ENCODE data around the gene RMDN2. TPM values are rescaled to one million over a fixed set of nuclear protein-coding genes. Genes with fewer than 3 reads are reported as not detected.

The RMDN2 gene
- total and polyA plus RNA-seq, 2 experiments from 2014 or later: 3.4 to 3.6 TPM

GRCh38 chr2:37976411-37976810 is 51.3 kb downstream of the RMDN2 start:
- ATAC-seq: no peak
- no peak overlapping the region for H2AFZ ChIP-seq
- no peaks in the 10 kb centered on the region for H3K27me3 Mint-ChIP-seq (ENCODE audit: insufficient read depth, low read depth, poor library complexity)
- H3F3A ChIP-seq (replicated peaks; ENCODE audit: low read depth): no peaks in the 10 kb centered on the region
- H3K36me3 ChIP-seq (ENCODE audit: insufficient read depth): no peaks in the 10 kb centered on the region; the same call in 1 of the 2 replicates
- no peak overlapping the region for H3K4me2 ChIP-seq
- no peak overlapping the region for H3K27ac ChIP-seq (ENCODE audit: low read depth)
- no peaks in the 10 kb centered on the region for H3K79me2 ChIP-seq (replicated peaks; ENCODE audit: insufficient read depth)
- H3K36me3 Mint-ChIP-seq (ENCODE audit: low read depth): peaks cover 7% of the 10 kb centered on the region; the same call in 2 of the 3 replicates
- no peaks in the 10 kb centered on the region for H3K9me2 ChIP-seq (ENCODE audit: insufficient read depth)
- no peak overlapping the region for H3K27ac Mint-ChIP-seq
- H3K9me3 Mint-ChIP-seq: peaks cover 18% of the 10 kb centered on the region; the same call in 2 of the 3 replicates
- TF ChIP-seq POLR2AphosphoS5 (IDR thresholded peaks at IDR 0.05; ENCODE audit: low read depth): no peak
- TF ChIP-seq CREB1 (CRISPR knock-in tag; IDR thresholded peaks at IDR 0.05; ENCODE audit: low read depth): no peak
- TF ChIP-seq, protein P1, sequence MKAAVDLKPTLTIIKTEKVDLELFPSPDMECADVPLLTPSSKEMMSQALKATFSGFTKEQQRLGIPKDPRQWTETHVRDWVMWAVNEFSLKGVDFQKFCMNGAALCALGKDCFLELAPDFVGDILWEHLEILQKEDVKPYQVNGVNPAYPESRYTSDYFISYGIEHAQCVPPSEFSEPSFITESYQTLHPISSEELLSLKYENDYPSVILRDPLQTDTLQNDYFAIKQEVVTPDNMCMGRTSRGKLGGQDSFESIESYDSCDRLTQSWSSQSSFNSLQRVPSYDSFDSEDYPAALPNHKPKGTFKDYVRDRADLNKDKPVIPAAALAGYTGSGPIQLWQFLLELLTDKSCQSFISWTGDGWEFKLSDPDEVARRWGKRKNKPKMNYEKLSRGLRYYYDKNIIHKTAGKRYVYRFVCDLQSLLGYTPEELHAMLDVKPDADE (IDR thresholded peaks at IDR 0.05): no peak
- H3K4me3 Mint-ChIP-seq: no peak overlapping the region
- no peak overlapping the region for H3K4me3 ChIP-seq
- H3K27me3 ChIP-seq (ENCODE audit: insufficient read depth): no peaks in the 10 kb centered on the region
- H3K4me1 Mint-ChIP-seq: peaks cover 12% of the 10 kb centered on the region
- H4K20me1 ChIP-seq (replicated peaks; ENCODE audit: insufficient read depth): no peaks in the 10 kb centered on the region
- H3K4me1 ChIP-seq (ENCODE audit: insufficient read depth): peaks cover 7% of the 10 kb centered on the region; the same call in 1 of the 2 replicates
- DNase-seq (ENCODE audit: low spot score): no peak

DNA sequence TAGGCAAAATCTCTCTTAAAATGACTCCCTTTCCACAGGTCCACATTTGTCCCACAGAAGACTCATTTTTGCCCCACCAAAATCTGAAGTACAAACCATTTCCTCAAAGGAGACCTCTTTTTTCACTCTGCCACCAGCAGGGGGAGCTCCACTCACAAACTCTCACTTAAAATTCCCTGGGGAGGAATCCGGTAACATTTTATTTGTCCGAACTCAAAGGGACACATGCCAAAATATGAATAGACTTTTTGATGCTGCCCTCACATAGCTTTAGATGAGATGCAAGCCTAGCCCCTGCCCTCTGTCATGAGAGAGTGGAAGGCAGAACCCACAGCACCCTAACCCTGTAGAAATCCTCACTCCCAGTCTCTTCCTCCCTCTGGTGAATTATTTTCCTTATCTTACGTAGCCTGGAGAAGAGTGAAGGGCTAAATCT is 57.1 kb downstream of the RMDN2 start:
- Histone ChIP-seq H3K36me3 (ENCODE audit: insufficient read depth) (no peaks in the 10 kb centered on the region), H3K4me3 (peak overlapping the region; percentile 26), H3K27me3 (ENCODE audit: insufficient read depth) (no peaks in the 10 kb centered on the region), H2AFZ (peak overlapping the region; percentile 7; the same call in 1 of the 2 replicates), H3K79me2 (replicated peaks; ENCODE audit: insufficient read depth) (no peaks in the 10 kb centered on the region), H3K4me2 (peak overlapping the region; percentile 62), H3F3A (replicated peaks; ENCODE audit: low read depth) (no peaks in the 10 kb centered on the region), H3K4me1 (ENCODE audit: insufficient read depth) (peaks cover 3% of the 10 kb centered on the region; the same call in 1 of the 2 replicates), H4K20me1 (replicated peaks; ENCODE audit: insufficient read depth) (no peaks in the 10 kb centered on the region), H3K27ac (ENCODE audit: low read depth) (no peak overlapping the region), H3K9me2 (ENCODE audit: insufficient read depth) (no peaks in the 10 kb centered on the region)
- peak; percentile 81 for DNase-seq (ENCODE audit: low spot score)
- H3K27ac Mint-ChIP-seq: no peak overlapping the region
- peaks cover 4% of the 10 kb centered on the region; the same call in 2 of the 3 replicates for H3K36me3 Mint-ChIP-seq (ENCODE audit: low read depth)
- H3K4me1 Mint-ChIP-seq: peaks cover 11% of the 10 kb centered on the region
- peak; percentile 84 for ATAC-seq
- TF ChIP-seq, protein P2, sequence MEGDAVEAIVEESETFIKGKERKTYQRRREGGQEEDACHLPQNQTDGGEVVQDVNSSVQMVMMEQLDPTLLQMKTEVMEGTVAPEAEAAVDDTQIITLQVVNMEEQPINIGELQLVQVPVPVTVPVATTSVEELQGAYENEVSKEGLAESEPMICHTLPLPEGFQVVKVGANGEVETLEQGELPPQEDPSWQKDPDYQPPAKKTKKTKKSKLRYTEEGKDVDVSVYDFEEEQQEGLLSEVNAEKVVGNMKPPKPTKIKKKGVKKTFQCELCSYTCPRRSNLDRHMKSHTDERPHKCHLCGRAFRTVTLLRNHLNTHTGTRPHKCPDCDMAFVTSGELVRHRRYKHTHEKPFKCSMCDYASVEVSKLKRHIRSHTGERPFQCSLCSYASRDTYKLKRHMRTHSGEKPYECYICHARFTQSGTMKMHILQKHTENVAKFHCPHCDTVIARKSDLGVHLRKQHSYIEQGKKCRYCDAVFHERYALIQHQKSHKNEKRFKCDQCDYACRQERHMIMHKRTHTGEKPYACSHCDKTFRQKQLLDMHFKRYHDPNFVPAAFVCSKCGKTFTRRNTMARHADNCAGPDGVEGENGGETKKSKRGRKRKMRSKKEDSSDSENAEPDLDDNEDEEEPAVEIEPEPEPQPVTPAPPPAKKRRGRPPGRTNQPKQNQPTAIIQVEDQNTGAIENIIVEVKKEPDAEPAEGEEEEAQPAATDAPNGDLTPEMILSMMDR (conservative IDR thresholded peaks at IDR 0.05; ENCODE audit: low read depth in 2 of 2): peak; percentile 78 to 99
- TF ChIP-seq, protein P1 (IDR thresholded peaks at IDR 0.05): peak; percentile 22; the same call in 1 of the 2 replicates
- TF ChIP-seq POLR2AphosphoS5 (IDR thresholded peaks at IDR 0.05; ENCODE audit: low read depth): no peak
- TF ChIP-seq, protein P3, sequence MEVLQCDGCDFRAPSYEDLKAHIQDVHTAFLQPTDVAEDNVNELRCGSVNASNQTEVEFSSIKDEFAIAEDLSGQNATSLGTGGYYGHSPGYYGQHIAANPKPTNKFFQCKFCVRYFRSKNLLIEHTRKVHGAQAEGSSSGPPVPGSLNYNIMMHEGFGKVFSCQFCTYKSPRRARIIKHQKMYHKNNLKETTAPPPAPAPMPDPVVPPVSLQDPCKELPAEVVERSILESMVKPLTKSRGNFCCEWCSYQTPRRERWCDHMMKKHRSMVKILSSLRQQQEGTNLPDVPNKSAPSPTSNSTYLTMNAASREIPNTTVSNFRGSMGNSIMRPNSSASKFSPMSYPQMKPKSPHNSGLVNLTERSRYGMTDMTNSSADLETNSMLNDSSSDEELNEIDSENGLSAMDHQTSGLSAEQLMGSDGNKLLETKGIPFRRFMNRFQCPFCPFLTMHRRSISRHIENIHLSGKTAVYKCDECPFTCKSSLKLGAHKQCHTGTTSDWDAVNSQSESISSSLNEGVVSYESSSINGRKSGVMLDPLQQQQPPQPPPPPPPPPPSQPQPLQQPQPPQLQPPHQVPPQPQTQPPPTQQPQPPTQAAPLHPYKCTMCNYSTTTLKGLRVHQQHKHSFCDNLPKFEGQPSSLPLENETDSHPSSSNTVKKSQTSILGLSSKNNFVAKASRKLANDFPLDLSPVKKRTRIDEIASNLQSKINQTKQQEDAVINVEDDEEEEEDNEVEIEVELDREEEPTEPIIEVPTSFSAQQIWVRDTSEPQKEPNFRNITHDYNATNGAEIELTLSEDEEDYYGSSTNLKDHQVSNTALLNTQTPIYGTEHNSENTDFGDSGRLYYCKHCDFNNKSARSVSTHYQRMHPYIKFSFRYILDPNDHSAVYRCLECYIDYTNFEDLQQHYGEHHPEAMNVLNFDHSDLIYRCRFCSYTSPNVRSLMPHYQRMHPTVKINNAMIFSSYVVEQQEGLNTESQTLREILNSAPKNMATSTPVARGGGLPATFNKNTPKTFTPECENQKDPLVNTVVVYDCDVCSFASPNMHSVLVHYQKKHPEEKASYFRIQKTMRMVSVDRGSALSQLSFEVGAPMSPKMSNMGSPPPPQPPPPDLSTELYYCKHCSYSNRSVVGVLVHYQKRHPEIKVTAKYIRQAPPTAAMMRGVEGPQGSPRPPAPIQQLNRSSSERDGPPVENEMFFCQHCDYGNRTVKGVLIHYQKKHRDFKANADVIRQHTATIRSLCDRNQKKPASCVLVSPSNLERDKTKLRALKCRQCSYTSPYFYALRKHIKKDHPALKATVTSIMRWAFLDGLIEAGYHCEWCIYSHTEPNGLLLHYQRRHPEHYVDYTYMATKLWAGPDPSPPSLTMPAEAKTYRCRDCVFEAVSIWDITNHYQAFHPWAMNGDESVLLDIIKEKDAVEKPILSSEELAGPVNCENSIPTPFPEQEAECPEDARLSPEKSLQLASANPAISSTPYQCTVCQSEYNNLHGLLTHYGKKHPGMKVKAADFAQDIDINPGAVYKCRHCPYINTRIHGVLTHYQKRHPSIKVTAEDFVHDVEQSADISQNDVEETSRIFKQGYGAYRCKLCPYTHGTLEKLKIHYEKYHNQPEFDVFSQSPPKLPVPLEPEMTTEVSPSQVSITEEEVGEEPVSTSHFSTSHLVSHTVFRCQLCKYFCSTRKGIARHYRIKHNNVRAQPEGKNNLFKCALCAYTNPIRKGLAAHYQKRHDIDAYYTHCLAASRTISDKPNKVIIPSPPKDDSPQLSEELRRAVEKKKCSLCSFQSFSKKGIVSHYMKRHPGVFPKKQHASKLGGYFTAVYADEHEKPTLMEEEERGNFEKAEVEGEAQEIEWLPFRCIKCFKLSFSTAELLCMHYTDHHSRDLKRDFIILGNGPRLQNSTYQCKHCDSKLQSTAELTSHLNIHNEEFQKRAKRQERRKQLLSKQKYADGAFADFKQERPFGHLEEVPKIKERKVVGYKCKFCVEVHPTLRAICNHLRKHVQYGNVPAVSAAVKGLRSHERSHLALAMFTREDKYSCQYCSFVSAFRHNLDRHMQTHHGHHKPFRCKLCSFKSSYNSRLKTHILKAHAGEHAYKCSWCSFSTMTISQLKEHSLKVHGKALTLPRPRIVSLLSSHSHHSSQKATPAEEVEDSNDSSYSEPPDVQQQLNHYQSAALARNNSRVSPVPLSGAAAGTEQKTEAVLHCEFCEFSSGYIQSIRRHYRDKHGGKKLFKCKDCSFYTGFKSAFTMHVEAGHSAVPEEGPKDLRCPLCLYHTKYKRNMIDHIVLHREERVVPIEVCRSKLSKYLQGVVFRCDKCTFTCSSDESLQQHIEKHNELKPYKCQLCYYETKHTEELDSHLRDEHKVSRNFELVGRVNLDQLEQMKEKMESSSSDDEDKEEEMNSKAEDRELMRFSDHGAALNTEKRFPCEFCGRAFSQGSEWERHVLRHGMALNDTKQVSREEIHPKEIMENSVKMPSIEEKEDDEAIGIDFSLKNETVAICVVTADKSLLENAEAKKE (CRISPR knock-in tag; IDR thresholded peaks at IDR 0.05): no peak
- H3K27me3 Mint-ChIP-seq (ENCODE audit: insufficient read depth, low read depth, poor library complexity): no peaks in the 10 kb centered on the region
- H3K9me3 Mint-ChIP-seq: peaks cover 14% of the 10 kb centered on the region; the same call in 2 of the 3 replicates
- H3K4me3 Mint-ChIP-seq: peak overlapping the region; percentile 51

Data from GM23338 (cell line).